ENCODE results near the gene PSTPIP2.
"Not testable (repeated sequence)": the region's sequence is repeated elsewhere in the genome, so short reads cannot be mapped to it uniquely, and the experiment has no call there.

The PSTPIP2 gene

DNA sequence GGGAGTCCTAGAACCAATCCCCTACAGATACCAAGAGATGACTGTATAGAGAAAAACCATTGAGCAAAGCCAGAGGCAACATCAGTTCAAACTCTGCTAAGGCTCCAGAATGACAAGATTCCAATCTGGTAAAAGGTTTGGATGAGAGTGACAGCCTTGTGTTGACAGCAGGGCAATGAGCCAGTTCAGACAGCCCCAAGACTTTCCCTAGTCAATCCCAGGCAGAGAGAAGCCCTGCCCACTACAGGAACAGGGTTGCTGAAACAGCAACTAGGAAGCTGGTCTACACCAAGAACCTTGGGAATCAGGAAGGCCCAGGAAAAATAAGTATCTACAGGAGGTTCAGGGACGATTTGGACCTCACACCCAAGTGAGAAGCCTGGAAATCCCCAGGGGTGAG lies 3.3 kb downstream of the PSTPIP2 start:
- DNase-seq, result no peak

- DNase-seq, result no peak
Observed at GRCh38 chr18:46067438-46068007, 4.5 kb downstream of the PSTPIP2 start.

DNA sequence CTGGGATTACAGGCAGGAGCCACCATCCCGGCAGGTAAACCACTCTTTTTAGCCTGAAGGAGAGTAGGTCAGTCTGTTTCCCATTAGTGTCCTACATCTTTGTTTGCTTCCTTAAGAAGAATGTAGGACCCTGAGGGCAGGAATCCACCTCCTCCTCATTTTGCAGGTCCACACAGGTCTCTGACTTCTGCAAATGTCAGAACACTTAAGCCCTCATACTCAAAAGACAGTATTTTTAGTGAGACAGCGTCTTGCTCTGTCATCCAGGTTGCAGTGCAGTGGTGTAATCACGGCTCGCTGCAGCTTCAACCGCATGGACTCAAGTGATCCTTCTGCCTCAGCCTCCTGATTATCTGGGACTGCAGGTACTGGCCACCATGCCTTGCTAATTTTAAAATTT lies 9.3 kb downstream of the PSTPIP2 start:
- DNase-seq, result no peak

- no peak for DNase-seq
Observed at GRCh38 chr18:46061796-46062195, 10.3 kb downstream of the PSTPIP2 start.

GRCh38 chr18:46061387-46061786 lies 10.7 kb downstream of the PSTPIP2 start:
- DNase-seq, result no peak

DNA sequence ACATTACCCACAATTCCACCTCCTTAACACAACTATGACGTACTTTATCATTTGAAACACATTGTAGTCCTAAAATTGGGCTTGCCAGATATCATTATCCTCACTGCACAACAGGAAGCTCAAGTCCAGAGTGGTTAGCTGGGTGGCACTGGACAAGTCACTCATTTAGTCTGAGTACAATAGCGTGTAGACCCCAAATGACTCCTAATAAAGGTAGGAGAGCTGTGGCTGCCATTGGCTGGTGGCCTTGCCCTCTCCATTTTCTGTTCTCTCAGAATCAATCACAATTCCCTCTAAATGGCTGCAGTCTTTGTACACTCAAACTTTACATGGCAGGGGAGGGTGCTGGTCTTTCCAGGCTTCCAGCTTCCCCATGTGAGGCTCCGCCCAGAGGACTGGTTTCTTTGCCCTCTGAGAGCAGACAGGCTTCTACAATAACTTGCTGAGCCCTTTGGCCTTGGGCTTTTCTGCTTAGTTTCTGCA lies 11.7 kb downstream of the PSTPIP2 start:
- DNase-seq, result no peak

DNA sequence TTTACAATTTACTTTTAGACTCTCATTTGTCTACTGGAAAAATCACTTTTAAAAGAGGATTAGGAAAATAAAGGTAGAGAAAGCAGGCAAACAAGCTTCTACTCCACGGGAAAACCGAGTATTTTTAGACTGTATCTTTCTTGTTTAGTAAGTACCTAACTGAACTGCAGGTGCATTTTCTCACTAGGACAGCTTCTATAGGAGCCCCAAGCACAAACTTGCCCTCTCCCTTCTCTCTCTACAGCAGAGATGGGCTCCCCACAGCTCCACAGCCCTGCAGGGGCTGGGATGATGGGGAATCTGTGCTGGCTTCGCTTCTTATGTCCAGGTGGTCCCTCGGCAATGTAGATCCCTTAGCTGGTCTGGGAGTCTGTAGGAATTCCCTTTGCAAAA lies 16.2 kb downstream of the PSTPIP2 start:
- no peak for DNase-seq

- no peak for DNase-seq
Observed at GRCh38 chr18:46054956-46055837, 16.9 kb downstream of the PSTPIP2 start.

DNA sequence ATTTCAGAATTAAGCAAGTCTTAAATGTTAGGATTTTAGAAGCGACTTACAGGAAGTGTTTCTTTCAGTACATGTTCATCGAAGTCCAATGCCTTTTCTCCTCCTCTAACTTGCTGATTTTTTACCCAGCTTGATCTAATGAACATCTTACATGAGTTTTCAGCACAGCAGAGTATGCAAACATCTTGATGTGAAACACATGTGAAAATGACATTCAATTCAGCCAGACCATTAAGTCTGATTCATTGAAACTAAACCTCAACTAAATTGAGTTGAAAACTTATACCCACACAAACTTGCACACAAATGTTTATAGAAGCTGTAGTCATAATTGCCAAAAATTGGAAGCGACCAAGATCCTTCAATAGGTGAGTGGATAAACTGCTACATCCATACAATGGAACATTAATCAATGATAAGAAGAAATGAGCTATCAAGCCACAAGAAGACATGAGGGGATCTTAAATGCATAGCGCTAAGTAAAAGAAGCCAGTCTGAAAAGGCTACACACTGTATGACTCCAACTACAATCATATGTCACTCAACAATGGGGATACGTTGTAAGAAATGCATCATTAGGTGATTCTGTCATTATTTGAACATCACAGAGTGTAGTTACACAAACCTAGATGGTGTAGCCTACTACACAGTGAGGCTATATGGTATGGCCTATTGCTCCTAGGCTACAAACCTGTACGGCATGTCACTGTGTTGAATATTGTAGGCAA lies 18.5 kb downstream of the PSTPIP2 start:
- DNase-seq, result no peak

DNA sequence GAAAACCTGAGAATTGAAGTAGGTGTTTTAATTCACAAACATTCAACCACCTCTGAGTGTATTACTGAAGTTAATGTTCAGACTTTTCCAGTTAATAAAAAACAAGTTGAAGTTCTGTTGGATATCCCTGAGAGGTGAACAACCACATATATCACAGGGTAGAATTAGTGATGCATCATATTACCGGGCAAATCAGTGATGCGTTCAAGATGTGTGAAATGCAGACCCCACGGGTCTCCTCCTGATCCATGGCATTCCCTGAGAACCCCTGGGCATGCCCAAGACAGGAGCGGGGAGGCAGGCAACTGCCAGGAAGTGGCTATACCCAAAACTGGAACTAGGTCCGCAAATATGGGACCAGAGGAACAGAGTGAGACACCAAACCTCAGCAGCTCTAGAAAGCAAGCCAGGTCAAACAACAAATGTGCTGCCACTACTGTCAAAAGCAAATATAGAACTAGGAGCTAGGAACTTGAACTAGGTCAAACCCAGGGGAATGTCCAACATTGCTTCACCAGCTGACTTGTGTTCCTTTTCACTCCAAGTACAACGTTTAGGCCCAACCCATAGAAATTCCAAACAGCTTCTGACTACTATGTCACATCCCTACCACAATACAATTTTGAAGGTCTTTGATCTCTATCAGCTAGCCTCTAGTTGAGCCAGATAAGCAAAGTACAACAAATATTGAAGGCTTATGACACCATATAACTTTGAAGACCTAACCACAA lies 20.2 kb downstream of the PSTPIP2 start:
- no peak for DNase-seq

GRCh38 chr18:46050268-46050667 lies 21.8 kb downstream of the PSTPIP2 start:
- no peak for DNase-seq

GRCh38 chr18:46048641-46049040 lies 23.4 kb downstream of the PSTPIP2 start:
- DNase-seq, result no peak

GRCh38 chr18:46047369-46047768 lies 24.7 kb downstream of the PSTPIP2 start:
- not testable (repeated sequence) for DNase-seq

DNA sequence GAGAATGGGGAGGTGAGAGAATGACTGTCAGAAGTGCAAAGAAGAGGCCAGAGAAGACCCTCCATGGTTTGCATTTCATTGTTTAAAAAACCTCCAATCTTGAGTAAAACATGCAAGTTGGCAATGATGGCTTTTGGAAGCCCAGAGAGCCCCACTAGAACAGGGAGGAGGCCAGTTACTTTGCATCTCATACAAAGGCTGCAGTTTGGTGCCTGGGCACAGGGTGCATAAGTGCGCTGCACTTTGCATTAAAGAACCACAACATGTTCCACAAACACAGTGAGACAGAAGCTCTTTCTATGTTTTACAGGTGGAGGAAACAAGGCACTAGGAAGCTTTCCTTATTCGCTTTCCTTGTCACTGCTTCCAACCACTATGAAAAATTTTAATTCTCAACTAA lies 25.4 kb downstream of the PSTPIP2 start:
- no peak for DNase-seq

DNA sequence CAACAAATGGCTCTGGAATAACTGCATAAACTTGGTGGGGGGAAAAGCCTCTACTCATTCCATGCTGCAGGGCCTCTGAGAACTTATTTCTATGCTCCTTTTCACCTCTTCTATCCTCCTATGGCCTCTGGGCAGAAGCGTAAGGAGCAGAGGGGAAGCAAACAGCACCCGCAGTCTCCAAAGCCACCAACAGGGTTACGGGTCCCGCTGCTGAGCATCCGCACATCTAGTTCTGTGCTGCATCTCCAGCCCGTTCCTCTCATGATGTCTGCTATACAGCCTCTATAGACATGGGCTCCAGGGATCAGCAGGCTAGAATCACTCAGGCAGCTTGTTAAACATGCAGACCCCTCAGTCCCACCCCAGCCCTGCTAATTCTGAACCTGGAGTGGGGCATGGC lies 25.9 kb downstream of the PSTPIP2 start:
- no peak for DNase-seq

GRCh38 chr18:46042571-46043123 lies 29.4 kb downstream of the PSTPIP2 start:
- DNase-seq, result no peak

DNA sequence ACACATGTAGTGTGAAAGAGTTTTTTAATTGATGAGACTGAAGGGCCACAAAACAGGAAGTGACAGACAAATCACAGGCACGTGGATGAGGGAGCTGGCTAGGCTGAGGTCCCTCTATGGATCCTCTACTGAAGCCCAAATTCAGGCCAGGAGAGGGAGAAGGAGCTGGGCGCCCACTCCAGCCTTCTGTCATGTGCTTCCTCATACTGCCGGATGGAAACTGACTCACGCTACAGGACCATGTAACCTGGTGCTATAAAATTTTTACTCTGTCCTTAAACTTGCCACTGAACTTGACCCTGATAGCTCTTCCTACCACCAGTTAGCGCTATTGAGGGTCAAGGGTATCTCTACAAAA lies 31.3 kb downstream of the PSTPIP2 start:
- DNase-seq, result no peak

DNA sequence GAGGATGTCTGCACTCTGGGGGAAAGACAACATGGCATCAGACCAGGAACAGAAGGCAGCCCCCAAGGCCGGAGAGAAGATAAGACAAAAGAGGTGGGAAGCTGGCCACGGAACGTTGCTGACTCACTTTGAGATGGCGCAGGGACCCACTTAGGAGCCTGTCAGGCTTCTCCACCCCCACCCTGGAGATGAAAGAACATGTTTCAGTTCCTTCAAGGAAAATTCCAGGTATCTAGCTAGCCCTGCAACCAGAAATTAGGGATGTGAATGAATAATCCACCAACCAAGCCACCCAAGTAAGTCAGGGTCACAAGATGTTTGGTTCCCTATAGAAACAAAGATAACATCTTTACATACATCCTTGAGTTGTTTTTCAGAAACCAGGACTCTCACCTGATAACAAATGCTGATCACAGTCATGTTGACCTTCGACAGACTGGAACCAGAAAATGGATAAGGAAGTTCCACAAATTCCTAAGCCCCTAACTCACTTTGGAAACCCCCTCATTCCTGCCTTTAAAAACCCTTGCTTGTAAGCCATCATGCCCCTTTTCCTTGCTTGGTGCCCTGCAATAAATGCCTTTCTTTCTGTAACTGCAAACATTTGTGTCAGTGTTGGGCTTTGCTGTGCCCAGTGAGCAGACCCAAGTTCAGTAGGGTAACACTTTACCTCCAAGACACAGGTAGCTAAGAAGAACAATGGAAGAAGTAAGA lies 31.9 kb downstream of the PSTPIP2 start:
- DNase-seq, result no peak

DNA sequence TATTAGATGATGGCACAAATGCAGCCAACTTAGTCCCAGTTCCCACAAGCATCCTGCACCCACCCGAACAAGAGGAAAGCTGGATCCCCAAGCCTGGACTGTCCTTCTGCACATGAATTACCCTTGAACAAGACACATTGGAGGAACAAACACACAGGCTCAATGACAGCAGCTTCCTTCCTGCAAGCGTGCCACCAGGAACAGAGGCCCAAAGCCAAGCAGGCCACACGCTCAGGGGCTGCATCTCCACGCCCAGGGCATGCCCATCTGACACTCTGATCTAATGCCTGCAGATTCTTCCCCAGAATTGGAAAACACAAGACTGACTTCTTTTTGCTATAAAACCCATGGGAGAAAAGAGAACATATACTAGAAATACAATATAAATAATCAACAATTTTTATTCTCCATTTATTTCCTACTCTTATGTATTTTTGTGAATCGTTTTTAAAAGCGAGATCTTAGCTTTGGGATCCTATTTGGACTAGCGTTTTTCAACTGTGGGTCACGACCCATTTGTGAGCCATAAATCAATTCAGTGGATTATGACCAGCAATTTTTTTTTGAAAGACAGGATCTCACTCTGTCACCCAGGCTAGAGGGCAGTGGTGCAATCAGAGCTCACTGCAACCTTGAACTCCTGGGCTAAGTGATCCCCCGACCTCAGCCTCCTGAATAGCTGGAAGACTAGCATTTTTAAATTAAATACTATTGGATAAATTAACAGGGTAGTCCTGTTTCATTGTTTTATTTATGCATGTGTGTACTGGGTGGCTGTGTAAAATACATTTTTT lies 34.4 kb downstream of the PSTPIP2 start:
- DNase-seq, result no peak

DNA sequence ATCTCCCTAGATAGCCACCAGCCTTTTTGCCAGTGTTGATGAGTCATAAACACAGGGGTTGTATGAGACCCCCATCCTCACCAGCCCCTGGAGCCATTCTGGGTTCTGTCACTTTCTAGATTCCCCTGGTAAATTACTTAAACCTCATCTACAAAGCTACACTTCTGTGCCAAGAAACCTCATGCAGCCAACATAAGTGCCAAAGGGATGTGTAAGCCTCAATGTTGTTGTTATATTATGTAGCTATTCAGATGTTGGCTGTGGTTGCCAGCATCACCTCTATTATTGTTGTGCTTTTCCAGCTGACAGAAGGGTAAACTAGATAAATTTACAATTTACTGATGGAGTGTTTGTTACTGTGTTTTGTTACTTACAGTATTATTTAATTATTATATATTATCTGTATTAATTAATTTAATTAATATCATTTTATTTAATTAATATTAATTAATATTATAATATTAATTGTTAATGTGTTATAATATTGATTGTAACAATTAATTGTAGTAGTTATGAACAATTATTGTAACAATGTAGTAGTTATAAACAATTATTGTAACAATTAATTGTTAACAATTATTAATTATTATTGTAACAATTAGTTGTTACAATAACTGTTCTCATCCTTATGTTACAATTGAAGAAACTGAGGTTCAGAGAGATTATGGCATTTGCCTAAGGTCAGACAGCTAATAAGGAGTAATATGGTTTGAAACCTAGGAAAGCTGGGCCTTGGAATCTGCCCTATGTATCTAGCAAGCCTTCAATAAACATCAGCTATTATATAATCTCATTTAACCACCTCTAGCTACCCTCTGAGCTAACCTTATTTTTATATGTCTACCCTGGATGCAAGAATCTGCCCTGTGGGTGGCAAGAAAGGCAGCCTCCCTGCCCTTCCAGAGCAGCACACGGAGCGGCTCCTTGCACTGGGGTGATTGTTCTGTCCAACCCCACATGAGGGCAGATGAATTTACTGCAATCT lies 36.1 kb downstream of the PSTPIP2 start:
- DNase-seq, result no peak

All from activated naive CD4-positive, alpha-beta T cell (primary cell).